Measurements from ENCODE around the gene NQO2. TPM values are rescaled to one million over a fixed set of nuclear protein-coding genes. Genes with fewer than 3 reads are reported as not detected.
"Not testable (repeated sequence)": the region's sequence is repeated elsewhere in the genome, so short reads cannot be mapped to it uniquely, and the experiment has no call there.

Gene NQO2
- total RNA-seq, 1 donor from 2014 or later: 51.1 TPM

- no peak overlapping the region for H3K27ac ChIP-seq (replicated peaks)
- no peak for TF ChIP-seq CTCF (IDR thresholded peaks at IDR 0.05; ENCODE audit: borderline replicate concordance)
- intact Hi-C loops (cut with micrococcal nuclease): no loop called here
- H3K36me3 ChIP-seq: no peaks in the 10 kb centered on the region
- no peaks in the 10 kb centered on the region for H3K9me3 ChIP-seq (replicated peaks)
- H3K4me1 ChIP-seq: peaks cover 12% of the 10 kb centered on the region
- no peak overlapping the region for H3K4me3 ChIP-seq
- no peak for DNase-seq
- no peaks in the 10 kb centered on the region for H3K27me3 ChIP-seq (ENCODE audit: low read depth)
These were observed 46.1 kb downstream of the NQO2 start for GRCh38 chr6:3045777-3046176.

GRCh38 chr6:3046295-3046694 is 46.6 kb downstream of the NQO2 start:
- Histone ChIP-seq H3K27me3 (ENCODE audit: low read depth) (no peaks in the 10 kb centered on the region), H3K9me3 (replicated peaks) (no peaks in the 10 kb centered on the region), H3K4me1 (peaks cover 10% of the 10 kb centered on the region), H3K36me3 (no peaks in the 10 kb centered on the region), H3K27ac (replicated peaks) (no peak overlapping the region), H3K4me3 (no peak overlapping the region)
- no peak for DNase-seq
- intact Hi-C loops (cut with micrococcal nuclease): no loop called here
- no peak for TF ChIP-seq CTCF (IDR thresholded peaks at IDR 0.05; ENCODE audit: borderline replicate concordance)

GRCh38 chr6:3048009-3048408 is 48.3 kb downstream of the NQO2 start:
- H3K9me3 ChIP-seq (replicated peaks); H3K36me3 ChIP-seq; DNase-seq; H3K4me3 ChIP-seq; H3K27ac ChIP-seq (replicated peaks); H3K27me3 ChIP-seq (ENCODE audit: low read depth); intact Hi-C loops (cut with micrococcal nuclease); H3K4me1 ChIP-seq: not testable (repeated sequence)

GRCh38 chr6:3052481-3053230 is 53.0 kb downstream of the NQO2 start:
- no peaks in the 10 kb centered on the region for H3K9me3 ChIP-seq (replicated peaks)
- intact Hi-C loops (cut with micrococcal nuclease): no loop called here
- no peaks in the 10 kb centered on the region for H3K36me3 ChIP-seq
- no peak for TF ChIP-seq CTCF (IDR thresholded peaks at IDR 0.05; ENCODE audit: borderline replicate concordance)
- H3K4me1 ChIP-seq: peaks cover 25% of the 10 kb centered on the region
- peak overlapping the region; percentile 68 for H3K4me3 ChIP-seq
- no peaks in the 10 kb centered on the region for H3K27me3 ChIP-seq (ENCODE audit: low read depth)
- H3K27ac ChIP-seq (replicated peaks): no peak overlapping the region
- DNase-seq: no peak

- DNase-seq: no peak
- Histone ChIP-seq H3K27ac (replicated peaks) (peak overlapping the region; percentile 78), H3K4me1 (peaks cover 25% of the 10 kb centered on the region), H3K4me3 (peak overlapping the region; percentile 68), H3K9me3 (replicated peaks) (no peaks in the 10 kb centered on the region), H3K27me3 (ENCODE audit: low read depth) (no peaks in the 10 kb centered on the region), H3K36me3 (no peaks in the 10 kb centered on the region)
- intact Hi-C loops (cut with micrococcal nuclease): no loop called here
- TF ChIP-seq CTCF (IDR thresholded peaks at IDR 0.05; ENCODE audit: borderline replicate concordance): no peak
These were observed 53.5 kb downstream of the NQO2 start for GRCh38 chr6:3053231-3053508.

GRCh38 chr6:3054229-3055157 is 54.8 kb downstream of the NQO2 start:
- H3K4me3 ChIP-seq: peak overlapping the region; percentile 68
- DNase-seq; H3K27me3 ChIP-seq (ENCODE audit: low read depth); H3K36me3 ChIP-seq; H3K9me3 ChIP-seq (replicated peaks): not testable (repeated sequence)
- peaks cover 25% of the 10 kb centered on the region for H3K4me1 ChIP-seq
- H3K27ac ChIP-seq (replicated peaks): peak overlapping the region; percentile 58
- intact Hi-C loops (cut with micrococcal nuclease): loop anchor here (5.0 kb wide), 1 partner anchor 57 kb away; the partner anchor contains the start of gene NQO2

GRCh38 chr6:3055158-3055499 is 55.4 kb downstream of the NQO2 start:
- intact Hi-C loops (cut with micrococcal nuclease): loop anchor here (5.0 kb wide), 1 partner anchor 58 kb away; the partner anchor contains the start of gene NQO2

More at GRCh38 chr6:3055158-3055499, 55.4 kb downstream of the NQO2 start:
- H3K27ac ChIP-seq (replicated peaks): peak overlapping the region; percentile 58
- not testable (repeated sequence) for H3K9me3 ChIP-seq (replicated peaks); H3K27me3 ChIP-seq (ENCODE audit: low read depth); DNase-seq; H3K4me3 ChIP-seq; H3K36me3 ChIP-seq
- H3K4me1 ChIP-seq: peaks cover 25% of the 10 kb centered on the region
